Activated naive CD8-positive, alpha-beta T cell treated with anti-CD3 and anti-CD28 coated beads, Interleukin-2, amount 10 ng/mL, durations not matched to agents 7 days and 5 days (primary cell): Measurements from ENCODE around the gene TRERF1. TPM values are rescaled to one million over a fixed set of nuclear protein-coding genes. Genes with fewer than 3 reads are reported as not detected.
"Not testable (repeated sequence)": the region's sequence is repeated elsewhere in the genome, so short reads cannot be mapped to it uniquely, and the experiment has no call there.

ENCODE experiments used
- ATAC-seq: fragments of 150-1000 bp; cut with Tn5 transposase; one replicate; pipeline ENCODE4 v1.10.0; 2021; ENCODE audit warnings: low read depth, moderate library complexity
- POLR2A ChIA-PET: fragments of 350-600 bp; sonication (Branson Sonifier 250); formaldehyde crosslinking; loops from one replicate; lab custom pipeline; 2021; ENCODE audit warnings: antibody characterized with exemption; lab: Charles Lee
- DNase-seq: peaks from one replicate; pipeline ENCODE4 v3.0.0; 2021
- H3K27ac Mint-ChIP-seq: one replicate; pipeline ENCODE4 v1.8.0; 2022; ENCODE audit warnings: mild to moderate bottlenecking, mixed read lengths
- H3K27me3 Mint-ChIP-seq: one replicate; pipeline ENCODE4 v1.8.0; 2022; ENCODE audit warnings: mild to moderate bottlenecking, moderate library complexity, mixed read lengths
- H3K36me3 Mint-ChIP-seq: one replicate; pipeline ENCODE4 v1.8.0; 2021; ENCODE audit warnings: mild to moderate bottlenecking, mixed read lengths
- H3K4me1 Mint-ChIP-seq: one replicate; pipeline ENCODE4 v1.8.0; 2021; ENCODE audit warnings: mixed read lengths
- H3K4me3 Mint-ChIP-seq: one replicate; pipeline ENCODE4 v1.8.0; 2022; ENCODE audit warnings: mild to moderate bottlenecking, moderate library complexity, mixed read lengths
- H3K9me3 Mint-ChIP-seq: one replicate; pipeline ENCODE4 v1.8.0; 2021; ENCODE audit warnings: mixed read lengths
- total RNA-seq, 2 experiments: library from RNA; stranded (reverse); gene quantifications; one replicate each; pipeline ENCODE4 v1.2.3, GENCODE V29; 2021

TRERF1 gene, protein sequence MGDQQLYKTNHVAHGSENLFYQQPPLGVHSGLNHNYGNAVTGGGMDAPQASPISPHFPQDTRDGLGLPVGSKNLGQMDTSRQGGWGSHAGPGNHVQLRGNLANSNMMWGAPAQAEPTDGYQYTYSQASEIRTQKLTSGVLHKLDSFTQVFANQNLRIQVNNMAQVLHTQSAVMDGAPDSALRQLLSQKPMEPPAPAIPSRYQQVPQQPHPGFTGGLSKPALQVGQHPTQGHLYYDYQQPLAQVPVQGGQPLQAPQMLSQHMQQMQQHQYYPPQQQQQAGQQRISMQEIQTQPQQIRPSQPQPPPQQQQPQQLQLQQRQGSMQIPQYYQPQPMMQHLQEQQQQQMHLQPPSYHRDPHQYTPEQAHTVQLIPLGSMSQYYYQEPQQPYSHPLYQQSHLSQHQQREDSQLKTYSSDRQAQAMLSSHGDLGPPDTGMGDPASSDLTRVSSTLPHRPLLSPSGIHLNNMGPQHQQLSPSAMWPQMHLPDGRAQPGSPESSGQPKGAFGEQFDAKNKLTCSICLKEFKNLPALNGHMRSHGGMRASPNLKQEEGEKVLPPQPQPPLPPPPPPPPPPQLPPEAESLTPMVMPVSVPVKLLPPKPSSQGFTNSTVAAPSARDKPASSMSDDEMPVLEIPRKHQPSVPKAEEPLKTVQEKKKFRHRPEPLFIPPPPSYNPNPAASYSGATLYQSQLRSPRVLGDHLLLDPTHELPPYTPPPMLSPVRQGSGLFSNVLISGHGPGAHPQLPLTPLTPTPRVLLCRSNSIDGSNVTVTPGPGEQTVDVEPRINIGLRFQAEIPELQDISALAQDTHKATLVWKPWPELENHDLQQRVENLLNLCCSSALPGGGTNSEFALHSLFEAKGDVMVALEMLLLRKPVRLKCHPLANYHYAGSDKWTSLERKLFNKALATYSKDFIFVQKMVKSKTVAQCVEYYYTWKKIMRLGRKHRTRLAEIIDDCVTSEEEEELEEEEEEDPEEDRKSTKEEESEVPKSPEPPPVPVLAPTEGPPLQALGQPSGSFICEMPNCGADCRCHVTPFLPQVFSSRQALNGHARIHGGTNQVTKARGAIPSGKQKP (N-terminal part only)
- 10 to 100 TPM; 21.4 to 21.6 TPM for total RNA-seq

DNA sequence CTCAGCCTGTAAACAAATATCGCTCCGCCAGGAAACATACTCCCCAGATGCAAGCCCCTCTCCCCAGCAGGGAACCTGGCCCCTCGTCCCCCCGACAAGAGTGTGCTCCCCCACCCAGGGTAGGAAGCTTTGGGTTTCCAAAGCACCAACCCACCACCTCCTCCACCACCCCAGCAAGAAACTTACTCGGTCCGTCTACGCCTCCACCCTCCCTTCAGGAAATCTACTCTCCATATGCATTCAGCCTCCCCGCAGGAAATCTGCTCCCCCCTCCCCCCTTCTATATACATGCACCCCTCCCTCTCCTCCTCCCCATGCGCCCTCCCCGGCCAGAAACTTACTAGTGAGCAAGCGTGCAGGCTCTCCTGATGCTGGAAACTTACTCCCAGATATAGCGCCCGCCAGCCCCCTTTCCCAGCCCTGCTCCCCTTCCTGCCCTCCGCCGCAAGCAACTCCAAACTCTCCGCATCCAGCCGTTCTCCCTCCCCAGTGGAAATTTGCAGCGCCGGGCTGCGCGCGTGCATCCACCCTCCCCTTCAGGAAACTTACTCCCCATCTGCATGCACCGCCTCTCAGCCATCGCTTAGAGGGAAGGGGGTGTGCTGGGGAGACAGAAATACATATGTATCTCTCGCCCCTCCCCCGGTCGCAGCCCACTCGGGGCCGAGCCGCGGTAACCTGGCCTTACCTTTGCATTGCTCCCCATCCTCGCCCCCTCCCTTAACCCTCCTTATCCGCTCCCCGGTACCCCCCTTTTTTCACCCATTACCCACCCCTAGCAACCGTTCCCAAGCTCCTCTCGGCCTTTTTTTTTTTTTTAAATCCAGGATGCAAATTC lies at the start of gene TRERF1:
TRERF1 (minus strand) TSS at position 594 of the 838 bp plus-strand sequence. CDS start 182,336 bp downstream, outside the sequence.
- Mint-ChIP-seq H3K4me1 (peaks cover 30% of the 10 kb centered on the region), H3K9me3 (no peaks in the 10 kb centered on the region), H3K27ac (peak within 1 kb of the TSS; percentile 92), H3K27me3 (peaks cover 14% of the 10 kb centered on the region), H3K36me3 (peaks cover 20% of the 10 kb centered on the region), H3K4me3 (peak within 1 kb of the TSS; percentile 100)
- peak; percentile 41 for ATAC-seq
- peak; percentile 71 for DNase-seq
- POLR2A ChIA-PET = interaction anchor here (0.6 to 5.5 kb wide), 13 partner anchors 9 to 405 kb away, joined by 3 to 34 read pairs (median 5); no protein-coding TSS in a partner anchor

DNA sequence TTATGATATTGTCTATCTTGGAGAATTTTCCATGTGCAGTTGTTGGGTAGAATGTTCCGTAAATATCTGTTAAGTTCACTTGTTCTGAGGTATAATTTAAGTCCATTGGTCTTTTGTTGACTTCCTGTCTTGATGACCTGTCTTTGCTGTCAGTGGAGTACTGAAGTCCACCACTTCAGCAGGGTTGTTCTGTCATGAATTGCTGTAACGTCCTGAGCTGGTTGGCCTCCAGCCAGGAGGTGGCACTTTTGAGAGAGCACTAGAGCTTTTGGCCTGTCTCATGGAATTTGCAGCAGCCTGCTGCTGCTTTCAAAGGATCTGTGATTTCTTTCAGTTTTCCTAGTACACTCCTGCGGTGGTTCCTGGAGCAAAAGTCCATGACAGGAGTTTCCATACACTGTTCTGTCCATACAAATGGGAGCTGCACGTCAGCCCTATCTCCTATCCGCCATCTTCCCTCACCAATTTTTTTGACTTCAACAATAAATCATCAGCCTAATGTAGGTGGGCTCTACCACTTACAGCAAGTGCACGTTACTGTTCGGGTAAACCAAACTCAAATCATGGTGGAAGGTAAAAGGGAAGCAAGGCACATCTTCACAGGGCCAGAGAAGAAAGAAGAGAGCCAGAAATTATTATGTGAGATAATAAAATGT lies 46.9 kb upstream of the TRERF1 start:
- Mint-ChIP-seq H3K27me3 (peaks cover 21% of the 10 kb centered on the region), H3K9me3 (peaks cover 19% of the 10 kb centered on the region), H3K27ac (no peak overlapping the region), H3K4me3 (no peak overlapping the region), H3K4me1 (no peaks in the 10 kb centered on the region), H3K36me3 (peaks cover 3% of the 10 kb centered on the region)
- ATAC-seq (no peak), DNase-seq (no peak)
- POLR2A ChIA-PET = no interaction called here

DNA sequence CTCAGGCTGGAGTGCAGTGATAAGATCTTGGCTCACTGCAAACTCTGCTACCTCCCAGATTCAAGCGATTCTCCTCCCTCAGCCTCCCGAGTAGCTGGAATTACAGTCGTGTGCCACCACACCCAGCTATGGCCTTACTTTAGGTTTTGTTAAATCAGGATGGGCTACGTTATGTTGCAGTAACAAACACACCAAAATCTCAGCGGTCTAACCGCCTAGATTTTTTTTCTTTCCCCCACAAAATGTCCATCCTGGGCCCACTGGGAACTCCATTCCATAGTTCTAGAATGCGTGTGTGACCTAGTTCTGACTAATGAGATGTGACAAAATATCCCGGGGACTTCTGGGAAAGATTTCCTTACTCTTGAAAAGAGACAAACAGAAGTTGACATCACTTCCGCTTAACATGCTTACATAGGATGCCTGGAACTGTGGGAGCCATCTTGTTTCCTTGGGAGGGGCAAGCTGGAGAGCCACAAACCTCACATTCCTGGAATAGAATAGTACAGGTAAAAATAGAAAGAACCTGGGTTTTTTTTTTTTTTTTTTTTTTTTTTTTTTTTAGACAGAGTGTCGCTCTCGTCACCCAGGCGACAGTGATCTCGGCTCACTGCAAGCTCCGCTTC lies 42.3 kb upstream of the TRERF1 start:
- no peak for ATAC-seq
- Mint-ChIP-seq H3K27ac (no peak overlapping the region), H3K9me3 (peaks cover 13% of the 10 kb centered on the region), H3K36me3 (no peaks in the 10 kb centered on the region), H3K4me3 (no peak overlapping the region), H3K4me1 (no peaks in the 10 kb centered on the region), H3K27me3 (peaks cover 8% of the 10 kb centered on the region)
- POLR2A ChIA-PET = interaction anchor here (0.6 kb wide), 1 partner anchor 121 kb away, joined by 4 read pairs; no protein-coding TSS in a partner anchor
- DNase-seq = no peak

DNA sequence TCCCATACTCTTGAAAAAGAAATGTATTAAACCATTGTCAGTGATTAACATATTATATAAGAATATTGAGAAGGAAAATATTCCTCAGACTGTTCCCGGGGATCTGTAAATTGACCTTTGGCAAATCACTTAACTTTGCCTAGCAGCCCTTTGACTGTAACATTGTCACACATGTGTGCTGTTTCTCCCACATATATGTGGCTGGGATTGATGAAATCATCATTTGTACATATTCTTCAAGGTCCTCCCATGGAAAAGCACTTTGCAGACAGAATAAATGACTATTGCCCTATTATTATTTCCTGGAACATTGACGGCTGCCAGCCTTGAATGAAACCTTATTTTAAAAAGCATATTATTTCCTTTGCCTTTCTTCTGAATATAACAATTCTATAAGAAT lies 36.4 kb upstream of the TRERF1 start:
- H3K4me3 Mint-ChIP-seq = no peak overlapping the region
- DNase-seq (no peak), ATAC-seq (no peak)
- H3K9me3 Mint-ChIP-seq = no peaks in the 10 kb centered on the region
- peaks cover 8% of the 10 kb centered on the region for H3K27me3 Mint-ChIP-seq
- POLR2A ChIA-PET = no interaction called here
- no peaks in the 10 kb centered on the region for H3K4me1 Mint-ChIP-seq
- H3K36me3 Mint-ChIP-seq = no peaks in the 10 kb centered on the region
- H3K27ac Mint-ChIP-seq = no peak overlapping the region

DNA sequence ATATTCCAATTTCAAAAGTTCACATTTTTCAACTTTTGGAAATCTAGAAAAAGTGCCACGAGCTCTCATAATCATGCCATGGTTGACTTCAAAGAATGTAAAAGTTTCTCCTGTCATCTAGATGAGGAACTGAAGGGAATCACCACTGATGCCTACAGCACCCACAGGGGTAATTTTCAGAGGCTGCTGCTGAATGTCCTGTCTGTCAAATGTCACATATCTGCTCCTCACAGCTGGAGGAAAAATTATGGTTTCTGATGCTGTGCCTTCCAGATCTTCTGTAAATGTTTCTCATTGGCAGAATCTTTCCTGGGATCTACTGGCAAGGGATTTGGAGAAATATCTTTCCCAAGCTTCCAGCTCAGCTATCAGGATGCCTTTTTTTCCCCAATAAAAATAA lies 32.5 kb upstream of the TRERF1 start:
- Mint-ChIP-seq H3K4me1 (no peaks in the 10 kb centered on the region), H3K36me3 (no peaks in the 10 kb centered on the region), H3K27me3 (peaks cover 9% of the 10 kb centered on the region), H3K4me3 (no peak overlapping the region), H3K9me3 (no peaks in the 10 kb centered on the region), H3K27ac (no peak overlapping the region)
- DNase-seq (no peak), ATAC-seq (no peak)
- POLR2A ChIA-PET = no interaction called here

DNA sequence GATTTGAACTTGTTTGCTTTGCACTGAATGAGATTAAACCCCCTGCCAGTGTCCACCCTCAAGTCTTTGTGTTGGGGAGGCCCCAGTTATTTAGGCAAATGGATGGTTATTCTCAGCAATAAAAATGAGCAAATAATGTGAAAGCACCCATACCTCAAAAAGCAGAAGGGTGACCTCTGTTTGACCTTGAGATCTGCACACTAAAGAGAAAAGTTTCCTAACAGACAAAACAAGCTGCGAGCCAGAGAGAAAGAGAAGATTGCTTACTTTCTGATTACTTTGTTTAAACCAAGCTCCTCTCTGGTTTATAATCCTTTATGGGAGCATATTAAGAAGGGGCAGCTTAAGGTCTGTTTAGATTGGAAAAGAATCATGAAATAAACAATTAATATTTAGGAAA lies 30.4 kb upstream of the TRERF1 start:
- Mint-ChIP-seq H3K27me3 (peaks cover 9% of the 10 kb centered on the region), H3K36me3 (no peaks in the 10 kb centered on the region), H3K27ac (no peak overlapping the region), H3K9me3 (no peaks in the 10 kb centered on the region), H3K4me3 (no peak overlapping the region), H3K4me1 (no peaks in the 10 kb centered on the region)
- POLR2A ChIA-PET = no interaction called here
- no peak for DNase-seq
- ATAC-seq = no peak

DNA sequence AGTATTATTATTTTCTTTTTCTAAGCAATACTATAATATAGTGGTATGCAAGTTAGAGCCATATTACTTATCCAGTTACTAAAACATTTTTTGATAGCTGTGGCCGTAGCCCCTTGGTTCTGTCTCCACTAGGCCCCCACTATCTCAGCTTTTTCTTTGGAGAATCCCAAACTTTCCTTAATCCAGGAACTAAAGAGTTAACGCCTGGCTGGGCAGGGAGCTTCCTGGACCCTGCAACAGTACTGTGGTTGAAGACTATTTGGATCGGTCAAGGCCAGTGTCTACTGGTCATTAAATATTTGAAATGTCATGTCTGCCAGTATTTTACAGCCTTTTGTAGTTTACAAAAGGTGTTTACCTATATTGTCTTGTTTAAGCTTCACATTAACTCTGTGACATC lies 20.0 kb upstream of the TRERF1 start:
- no peaks in the 10 kb centered on the region for H3K4me1 Mint-ChIP-seq
- DNase-seq (no peak), ATAC-seq (no peak)
- no peak overlapping the region for H3K27ac Mint-ChIP-seq
- POLR2A ChIA-PET = no interaction called here
- H3K4me3 Mint-ChIP-seq = no peak overlapping the region
- peaks cover 9% of the 10 kb centered on the region for H3K9me3 Mint-ChIP-seq
- H3K36me3 Mint-ChIP-seq = no peaks in the 10 kb centered on the region
- H3K27me3 Mint-ChIP-seq = peaks cover 10% of the 10 kb centered on the region

DNA sequence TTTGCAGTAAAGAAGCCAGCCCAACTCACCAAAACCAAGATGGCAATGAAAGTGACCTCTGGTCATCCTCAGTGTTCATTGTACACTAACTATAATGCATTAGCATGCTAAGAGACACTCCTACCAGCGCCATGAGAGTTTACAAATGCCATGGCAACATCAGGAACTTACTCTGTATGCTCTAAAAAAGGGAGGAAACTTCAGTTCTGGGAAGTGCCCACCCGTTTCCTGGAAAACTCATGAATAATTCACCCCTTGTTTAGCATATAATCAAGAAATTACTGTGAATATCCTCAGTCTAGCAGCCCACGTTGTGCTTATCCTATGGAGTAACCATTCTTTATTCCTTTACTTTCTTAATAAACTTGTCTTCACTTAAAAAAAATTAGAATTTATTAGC lies 19.4 kb upstream of the TRERF1 start:
- Mint-ChIP-seq H3K27ac (no peak overlapping the region), H3K4me1 (no peaks in the 10 kb centered on the region), H3K36me3 (no peaks in the 10 kb centered on the region), H3K27me3 (peaks cover 10% of the 10 kb centered on the region), H3K4me3 (no peak overlapping the region), H3K9me3 (peaks cover 9% of the 10 kb centered on the region)
- no peak for DNase-seq
- no peak for ATAC-seq
- POLR2A ChIA-PET = interaction anchor here (1.1 kb wide), 1 partner anchor 17 kb away, joined by 3 read pairs; no protein-coding TSS in a partner anchor

DNA sequence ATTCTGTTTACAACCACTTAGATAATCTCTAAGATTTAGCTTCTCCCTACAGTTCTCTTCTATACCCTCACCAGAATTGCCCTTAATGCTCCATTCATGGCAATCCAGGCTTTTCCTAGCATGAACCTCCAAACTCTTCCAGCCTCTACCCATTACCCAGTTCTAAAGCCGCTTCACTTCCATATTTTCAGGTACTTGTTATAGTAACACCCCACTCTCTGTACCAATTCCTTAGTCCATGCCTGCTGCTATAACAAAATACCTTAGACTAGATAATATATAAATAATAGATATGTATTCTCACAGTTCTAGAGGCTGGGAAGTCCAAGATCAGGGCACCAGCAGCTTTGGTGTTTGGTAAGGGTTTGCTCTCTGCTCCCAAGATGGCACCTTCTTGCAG lies 16.5 kb upstream of the TRERF1 start:
- H3K36me3 Mint-ChIP-seq = no peaks in the 10 kb centered on the region
- POLR2A ChIA-PET = interaction anchor here (0.6 kb wide), 2 partner anchors 135 to 187 kb away, joined by 3 to 4 read pairs; no protein-coding TSS in a partner anchor
- no peaks in the 10 kb centered on the region for H3K4me1 Mint-ChIP-seq
- no peak overlapping the region for H3K4me3 Mint-ChIP-seq
- DNase-seq (no peak), ATAC-seq (no peak)
- H3K27ac Mint-ChIP-seq = no peak overlapping the region
- peaks cover 12% of the 10 kb centered on the region for H3K27me3 Mint-ChIP-seq
- H3K9me3 Mint-ChIP-seq = peaks cover 8% of the 10 kb centered on the region

DNA sequence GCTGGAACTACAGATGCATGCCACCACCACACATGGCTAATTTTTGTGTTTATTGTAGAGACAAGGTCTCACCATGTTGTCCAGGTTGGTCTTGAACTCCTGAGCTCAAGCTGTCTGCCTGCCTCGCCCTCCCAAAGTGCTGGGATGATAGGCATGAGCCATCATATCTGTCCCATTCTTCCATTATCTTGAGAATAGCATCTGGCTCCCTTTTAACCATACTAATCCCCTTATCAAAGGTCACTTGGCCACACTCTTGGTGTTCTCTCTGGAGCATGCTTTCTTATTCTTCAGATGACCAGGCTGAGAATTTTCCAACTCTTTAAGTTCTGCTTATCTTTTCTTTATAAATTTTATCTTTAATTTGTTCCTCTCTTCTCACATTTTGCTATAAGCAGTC lies 15.9 kb upstream of the TRERF1 start:
- H3K36me3 Mint-ChIP-seq = no peaks in the 10 kb centered on the region

DNA sequence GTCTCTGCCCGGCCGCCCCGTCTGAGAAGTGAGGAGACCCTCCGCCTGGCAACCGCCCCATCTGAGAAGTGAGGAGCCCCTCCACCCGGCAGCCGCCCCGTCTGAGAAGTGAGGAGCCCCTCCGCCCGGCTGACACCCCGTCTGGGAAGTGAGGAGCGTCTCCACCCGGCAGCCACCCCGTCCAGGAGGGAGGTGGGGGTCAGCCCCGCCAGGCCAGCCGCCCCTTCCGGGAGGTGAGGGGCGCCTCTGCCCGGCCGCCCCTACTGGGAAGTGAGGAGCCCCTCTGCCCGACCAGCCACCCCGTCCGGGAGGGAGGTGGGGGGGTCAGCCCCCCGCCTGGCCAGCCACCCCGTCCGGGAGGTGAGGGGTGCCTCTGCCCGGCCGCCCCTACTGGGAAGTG lies 14.7 kb upstream of the TRERF1 start:
- POLR2A ChIA-PET, H3K36me3 Mint-ChIP-seq, H3K4me1 Mint-ChIP-seq, DNase-seq, H3K9me3 Mint-ChIP-seq, H3K27ac Mint-ChIP-seq, H3K27me3 Mint-ChIP-seq, ATAC-seq, H3K4me3 Mint-ChIP-seq: not testable (repeated sequence)

More for the DNA sequence above, 15.9 kb upstream of the TRERF1 start:
- Mint-ChIP-seq H3K9me3 (peaks cover 8% of the 10 kb centered on the region), H3K4me3 (no peak overlapping the region), H3K4me1 (no peaks in the 10 kb centered on the region), H3K27me3 (peaks cover 9% of the 10 kb centered on the region), H3K27ac (no peak overlapping the region)
- no peak for ATAC-seq
- DNase-seq = no peak
- POLR2A ChIA-PET = interaction anchor here (0.6 to 0.7 kb wide), 3 partner anchors 131 to 187 kb away, joined by 3 to 4 read pairs (median 3); no protein-coding TSS in a partner anchor
